Measurements from ENCODE around the gene AKAP13.

DNA sequence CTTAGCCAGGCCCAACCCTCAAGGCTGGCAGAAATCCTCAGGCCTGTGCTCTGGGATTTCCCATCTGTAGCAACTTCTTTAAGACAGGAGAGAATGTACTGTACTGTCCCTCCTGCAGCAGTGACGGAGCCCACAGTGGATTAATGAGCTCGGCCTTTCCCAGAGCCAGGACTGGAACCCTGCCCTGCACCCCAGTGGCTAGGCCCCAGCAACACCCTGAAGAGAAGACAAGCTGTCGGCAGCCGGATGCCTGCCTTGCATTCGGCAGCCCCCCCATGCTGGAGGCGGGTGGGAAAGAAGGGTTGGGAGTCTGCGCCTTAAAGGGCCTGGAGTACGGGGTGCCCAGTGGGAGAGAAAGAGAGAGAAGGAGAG, 382.3 kb downstream of the AKAP13 start:
- no peak for TF ChIP-seq EZH2 (IDR thresholded peaks at IDR 0.05)
- TF ChIP-seq, protein P1, sequence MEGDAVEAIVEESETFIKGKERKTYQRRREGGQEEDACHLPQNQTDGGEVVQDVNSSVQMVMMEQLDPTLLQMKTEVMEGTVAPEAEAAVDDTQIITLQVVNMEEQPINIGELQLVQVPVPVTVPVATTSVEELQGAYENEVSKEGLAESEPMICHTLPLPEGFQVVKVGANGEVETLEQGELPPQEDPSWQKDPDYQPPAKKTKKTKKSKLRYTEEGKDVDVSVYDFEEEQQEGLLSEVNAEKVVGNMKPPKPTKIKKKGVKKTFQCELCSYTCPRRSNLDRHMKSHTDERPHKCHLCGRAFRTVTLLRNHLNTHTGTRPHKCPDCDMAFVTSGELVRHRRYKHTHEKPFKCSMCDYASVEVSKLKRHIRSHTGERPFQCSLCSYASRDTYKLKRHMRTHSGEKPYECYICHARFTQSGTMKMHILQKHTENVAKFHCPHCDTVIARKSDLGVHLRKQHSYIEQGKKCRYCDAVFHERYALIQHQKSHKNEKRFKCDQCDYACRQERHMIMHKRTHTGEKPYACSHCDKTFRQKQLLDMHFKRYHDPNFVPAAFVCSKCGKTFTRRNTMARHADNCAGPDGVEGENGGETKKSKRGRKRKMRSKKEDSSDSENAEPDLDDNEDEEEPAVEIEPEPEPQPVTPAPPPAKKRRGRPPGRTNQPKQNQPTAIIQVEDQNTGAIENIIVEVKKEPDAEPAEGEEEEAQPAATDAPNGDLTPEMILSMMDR (IDR thresholded peaks at IDR 0.05) = no peak

Data from neural progenitor cell (in vitro differentiated cells).